Fibroblast of skin of left biceps (primary cell): ENCODE measurements around the gene C6orf136.
A peak's percentile ranks its signal among the peaks of the same experiment; 100 is the strongest.

ENCODE experiments used
- DNase-seq, 2 experiments: peaks; one replicate each; pipeline ENCODE4 v3.0.0-alpha.2; 2013; ENCODE audit warnings: low read depth in 2 of 2

The C6orf136 gene

DNA sequence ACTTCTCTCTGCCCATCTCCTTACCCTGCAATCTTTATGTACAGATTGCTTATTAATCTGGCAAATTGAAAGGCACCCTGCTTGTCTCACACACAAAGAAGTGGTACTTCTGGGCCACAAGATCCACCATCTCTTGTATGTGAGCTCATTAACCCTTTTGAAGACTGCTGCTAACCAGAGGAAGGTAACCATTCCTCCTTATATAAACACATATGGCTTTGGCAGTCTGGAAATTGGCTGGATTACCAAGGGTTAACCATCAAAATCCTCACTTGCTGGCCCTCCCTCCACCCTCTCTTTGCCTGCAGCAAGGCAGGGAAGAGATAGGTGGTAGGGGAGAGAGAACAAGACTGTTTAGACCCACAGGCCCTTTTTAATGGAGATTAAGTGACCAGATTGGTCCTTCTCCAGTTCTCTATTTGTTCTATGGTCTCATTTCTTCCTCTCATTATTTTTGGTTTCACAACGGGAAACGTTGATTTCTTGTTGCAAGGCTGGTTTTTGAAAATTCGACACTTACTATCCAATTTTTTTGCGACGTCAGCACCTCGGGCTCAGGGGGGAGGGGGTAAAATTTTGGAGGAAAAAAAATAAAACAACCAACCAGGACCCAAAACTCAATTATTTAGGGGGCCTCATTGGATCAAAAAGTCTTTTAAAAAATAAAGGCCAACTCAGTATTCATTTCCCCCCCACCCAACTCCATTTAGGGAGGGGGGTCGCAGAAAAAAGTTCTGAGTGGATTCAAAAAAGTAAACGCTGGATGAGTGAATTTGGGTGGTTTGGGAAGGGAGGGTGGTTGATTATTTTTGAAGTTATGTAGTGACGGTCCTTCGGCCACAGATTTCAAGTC lies 30.7 kb upstream of the C6orf136 start:
- DNase-seq, result no peak

DNA sequence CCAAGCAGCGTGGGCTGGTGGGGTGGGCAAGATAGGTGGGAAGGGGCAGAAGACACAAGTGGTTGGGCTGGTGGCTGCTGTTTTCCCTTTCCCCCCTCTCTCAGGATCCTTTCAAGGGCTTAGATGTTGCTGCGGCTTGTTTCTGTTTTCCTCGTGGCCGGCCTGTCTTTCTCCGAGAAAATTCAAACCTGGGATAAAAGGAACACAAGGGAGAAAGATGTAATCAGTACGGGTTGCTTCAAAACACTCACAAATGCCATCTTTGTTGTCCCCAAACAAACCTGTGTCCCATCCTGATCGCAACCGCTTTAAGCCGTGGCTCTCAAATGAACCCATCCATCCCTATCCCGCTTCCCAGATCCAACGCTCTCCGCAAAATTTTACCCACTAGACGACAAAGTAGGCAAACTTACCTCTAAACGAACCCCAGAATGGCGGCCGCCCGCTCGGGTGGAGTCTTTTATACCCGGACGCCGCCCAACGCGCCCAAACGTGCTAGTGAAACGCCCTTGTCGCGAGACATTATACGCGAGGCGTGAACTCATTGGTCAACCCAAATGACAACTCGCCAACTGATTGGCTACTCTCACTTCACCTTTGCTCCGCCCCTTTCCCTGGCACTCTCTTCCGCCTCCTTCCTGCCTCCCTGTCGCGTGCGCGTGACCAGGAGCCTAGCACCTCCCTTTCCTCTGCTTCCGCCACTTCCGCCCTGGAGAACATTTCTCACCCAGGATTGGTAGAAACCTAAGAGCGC lies 29.9 kb upstream of the C6orf136 start, which contains the start of gene PPP1R10:
PPP1R10 (minus strand) TSS at position 433 of the 754 bp plus-strand sequence. CDS start 7,299 bp downstream, outside the sequence.
- peak; percentile 100 for DNase-seq

DNA sequence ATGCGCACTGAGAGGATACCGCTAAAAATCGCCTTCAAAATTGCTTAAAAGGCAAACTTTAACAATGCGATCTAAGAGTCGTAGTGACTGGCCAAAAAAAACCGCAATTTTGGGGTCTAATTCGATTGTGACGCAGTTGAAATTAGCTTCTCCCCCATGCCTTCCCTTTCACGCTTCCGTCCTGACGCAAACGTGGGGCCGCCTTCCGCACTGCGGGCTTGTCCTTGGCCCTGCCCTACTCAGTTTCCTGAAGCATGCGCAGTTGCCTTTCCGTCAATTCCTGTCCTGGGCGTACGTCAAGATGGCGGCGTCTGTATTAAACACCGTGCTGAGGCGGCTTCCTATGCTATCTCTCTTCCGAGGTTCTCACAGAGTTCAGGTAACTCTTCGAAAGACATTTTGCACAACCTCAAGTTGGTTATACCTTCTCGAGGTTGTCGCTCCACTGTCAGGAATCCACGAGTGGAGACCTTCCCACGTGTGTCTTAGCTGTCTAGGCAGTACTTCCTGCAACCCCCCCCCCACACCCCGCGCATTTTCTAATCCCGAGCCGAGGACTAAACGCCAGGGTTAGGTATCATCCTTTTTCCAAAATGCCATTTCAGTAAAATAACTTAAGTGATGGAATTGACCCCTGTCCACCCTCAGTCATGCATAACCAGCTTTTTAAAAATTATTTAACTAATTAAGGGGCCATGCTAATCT lies 29.2 kb upstream of the C6orf136 start, which contains the start of gene MRPS18B:
MRPS18B (plus strand) TSS at position 276 of the 705 bp plus-strand sequence; CDS start at position 302, 26 bp downstream.
- peak; percentile 94 to 95 for DNase-seq

DNA sequence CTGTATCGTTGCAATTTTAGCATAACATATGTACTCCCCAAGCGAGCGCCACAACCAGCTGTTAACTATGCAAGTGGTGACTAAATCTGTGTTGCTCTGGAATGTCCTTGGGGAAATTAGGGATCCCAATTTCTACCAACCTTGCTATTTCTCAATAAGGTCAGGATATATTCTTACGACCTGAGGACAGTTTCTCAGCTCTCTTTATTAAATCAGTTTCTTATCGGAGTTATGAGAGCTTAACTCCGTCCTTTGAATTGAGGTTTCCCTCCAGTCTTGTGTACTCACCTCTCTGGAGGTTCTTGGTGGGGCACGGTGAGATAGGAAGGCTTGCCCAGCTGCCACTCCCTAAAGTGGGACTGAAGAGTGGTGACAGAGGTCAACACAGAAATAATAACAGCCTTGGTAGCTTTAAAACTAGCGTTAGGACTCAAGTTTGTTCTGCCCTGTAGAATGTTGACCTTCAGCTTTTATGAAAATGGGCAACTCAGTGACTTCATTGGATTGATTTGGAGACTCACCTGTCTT lies 28.6 kb upstream of the C6orf136 start:
- DNase-seq, result no peak

DNA sequence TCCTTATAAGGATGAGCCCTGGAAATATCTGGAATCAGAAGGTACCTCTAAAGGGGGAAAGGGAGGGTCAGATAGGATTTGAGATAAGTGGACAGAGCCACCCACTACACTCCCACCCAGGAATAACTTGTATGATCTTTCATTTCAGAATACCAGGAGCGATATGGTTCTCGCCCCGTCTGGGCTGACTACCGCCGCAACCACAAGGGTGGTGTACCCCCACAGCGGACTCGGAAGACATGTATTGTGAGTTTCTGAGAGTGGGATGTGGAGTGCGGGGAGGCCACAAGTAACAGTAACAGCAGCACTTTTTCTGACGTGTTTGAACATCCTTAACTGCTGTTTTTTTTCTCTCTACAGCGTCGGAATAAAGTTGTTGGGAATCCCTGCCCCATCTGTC lies 27.4 kb upstream of the C6orf136 start:
- DNase-seq, result no peak

DNA sequence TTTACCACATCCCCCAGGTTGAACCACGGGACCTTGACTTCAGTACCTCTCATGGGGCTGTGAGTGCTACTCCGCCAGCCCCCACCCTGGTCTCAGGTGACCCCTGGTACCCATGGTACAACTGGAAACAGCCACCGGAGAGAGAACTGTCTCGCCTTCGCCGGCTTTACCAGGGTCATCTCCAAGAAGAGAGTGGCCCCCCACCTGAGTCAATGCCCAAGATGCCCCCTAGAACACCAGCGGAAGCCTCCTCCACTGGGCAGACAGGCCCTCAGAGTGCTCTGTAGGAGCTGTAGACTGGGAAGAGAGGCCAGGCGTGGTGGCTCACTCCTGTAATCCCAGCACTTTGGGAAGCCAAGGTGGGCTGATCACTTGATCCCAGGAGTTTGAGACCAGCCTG lies 21.4 kb upstream of the C6orf136 start:
- DNase-seq, result no peak

DNA sequence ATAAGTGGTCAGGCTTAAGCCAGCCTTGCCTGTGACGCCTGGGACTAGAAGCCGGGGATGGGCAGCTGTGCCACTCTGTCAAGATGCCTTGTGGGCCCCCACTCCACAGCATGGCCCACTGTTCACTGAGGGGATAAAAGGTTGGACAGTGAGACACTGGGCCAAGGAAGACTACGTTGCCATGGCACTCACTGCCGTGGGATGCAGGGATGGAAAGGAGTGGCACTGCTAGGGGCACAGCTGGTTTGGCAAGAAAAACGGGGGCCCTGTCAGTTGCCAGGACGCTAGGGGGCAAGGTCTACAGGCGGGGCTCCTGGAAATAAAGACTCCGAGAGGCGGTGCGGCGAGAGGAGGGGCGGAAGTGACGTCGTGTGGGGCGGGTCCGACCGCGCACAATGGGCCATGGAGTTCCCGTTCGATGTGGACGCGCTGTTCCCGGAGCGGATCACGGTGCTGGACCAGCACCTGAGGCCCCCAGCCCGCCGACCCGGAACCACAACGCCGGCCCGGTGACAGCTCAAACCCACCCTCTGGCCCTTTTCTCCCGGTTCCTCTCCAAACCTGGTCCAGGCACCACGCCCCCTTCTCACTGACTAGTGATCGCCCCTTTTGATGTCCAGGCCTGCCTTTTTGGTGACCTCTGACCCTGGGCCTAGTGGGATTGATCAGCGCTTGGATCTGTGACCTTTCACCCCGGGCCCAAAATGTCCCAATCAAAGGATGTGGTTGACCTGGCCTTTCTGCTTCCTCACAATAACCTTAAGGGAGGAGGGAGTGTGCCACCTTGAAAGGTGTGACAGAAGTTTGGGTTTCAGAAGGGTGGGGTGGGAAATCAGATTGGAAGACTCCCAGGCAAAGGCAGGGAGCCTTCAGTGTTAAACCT lies 20.2 kb upstream of the C6orf136 start, which contains the start of gene ATAT1:
ATAT1 (plus strand) TSS at position 391 of the 883 bp plus-strand sequence.
- peak in 1 of 2 experiments; percentile 42 for DNase-seq

DNA sequence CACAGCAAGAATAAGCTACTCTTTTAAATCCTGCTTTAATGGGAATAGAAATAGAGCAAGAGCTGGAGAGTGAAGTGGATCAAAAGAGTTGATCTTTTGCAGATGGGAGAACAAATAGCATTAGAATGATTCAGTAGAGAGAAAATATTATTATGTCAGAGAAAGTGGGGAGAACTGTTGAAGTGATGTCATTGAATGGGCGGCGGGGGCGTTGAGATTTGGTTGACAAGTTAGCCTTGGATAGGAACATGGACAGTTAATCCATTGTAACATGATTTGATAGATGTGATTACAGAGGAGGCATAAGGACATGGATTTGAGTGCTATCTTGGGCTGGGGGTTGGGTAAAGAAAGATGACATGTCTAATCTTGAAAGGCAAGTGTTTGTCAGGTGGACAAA lies 11.1 kb upstream of the C6orf136 start:
- no peak for DNase-seq

DNA sequence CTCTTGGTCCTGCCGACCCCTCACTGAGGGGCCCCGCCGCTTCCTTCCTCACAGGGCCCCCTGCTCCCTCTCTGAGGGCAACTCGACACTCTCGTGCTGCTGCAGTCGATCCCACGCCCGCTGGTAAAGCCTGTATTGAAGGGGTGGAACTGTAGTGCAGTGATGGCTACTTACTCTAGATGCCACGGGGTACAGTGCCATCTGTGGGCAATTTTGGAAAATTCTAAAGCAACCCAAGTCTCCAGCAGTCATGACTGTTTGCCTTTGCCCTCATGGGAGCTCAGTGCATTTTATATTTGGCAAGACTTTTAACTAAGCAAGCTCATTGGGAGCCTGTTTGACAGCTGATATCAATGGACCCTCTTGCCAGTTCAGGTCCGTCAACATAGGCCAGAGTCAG lies 6.5 kb upstream of the C6orf136 start:
- DNase-seq, result no peak

DNA sequence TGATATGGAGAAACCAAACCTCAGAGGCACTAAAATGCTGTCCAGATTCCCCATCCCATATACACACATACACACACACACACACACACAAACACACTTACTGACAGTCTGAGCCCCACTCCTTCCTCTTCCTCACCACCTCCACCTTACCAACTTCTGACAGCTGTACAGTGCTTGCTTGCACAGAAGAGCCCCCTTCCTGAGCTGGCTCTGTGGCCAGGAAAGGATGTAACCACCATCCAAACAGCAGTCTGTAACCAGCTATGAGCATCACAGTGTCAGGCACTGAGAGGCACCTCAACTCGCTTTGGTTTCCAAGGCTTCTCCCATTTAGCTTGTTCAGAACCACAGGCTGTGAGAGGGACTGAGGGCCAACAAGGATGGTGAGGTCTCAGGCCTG lies 5.9 kb upstream of the C6orf136 start:
- no peak for DNase-seq

DNA sequence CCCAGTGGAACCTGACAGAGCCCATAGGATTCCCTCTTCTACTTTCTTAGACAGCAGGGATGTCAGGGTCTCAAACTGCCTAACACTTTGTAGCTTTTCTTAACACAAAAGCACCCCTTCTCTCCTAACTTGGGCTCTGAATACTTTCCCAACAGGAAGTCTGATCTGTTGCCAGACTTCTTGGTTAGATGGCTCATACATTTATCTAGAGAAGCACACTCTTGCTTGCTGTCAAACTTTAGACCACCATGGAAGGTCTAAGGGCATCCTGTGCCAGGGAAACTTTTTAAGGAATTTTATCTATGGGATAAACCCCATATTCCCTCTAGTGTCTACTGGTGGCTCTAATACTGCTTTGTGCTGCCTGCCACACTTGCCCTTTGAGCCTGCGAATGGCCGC lies 3.3 kb upstream of the C6orf136 start:
- DNase-seq, result no peak

DNA sequence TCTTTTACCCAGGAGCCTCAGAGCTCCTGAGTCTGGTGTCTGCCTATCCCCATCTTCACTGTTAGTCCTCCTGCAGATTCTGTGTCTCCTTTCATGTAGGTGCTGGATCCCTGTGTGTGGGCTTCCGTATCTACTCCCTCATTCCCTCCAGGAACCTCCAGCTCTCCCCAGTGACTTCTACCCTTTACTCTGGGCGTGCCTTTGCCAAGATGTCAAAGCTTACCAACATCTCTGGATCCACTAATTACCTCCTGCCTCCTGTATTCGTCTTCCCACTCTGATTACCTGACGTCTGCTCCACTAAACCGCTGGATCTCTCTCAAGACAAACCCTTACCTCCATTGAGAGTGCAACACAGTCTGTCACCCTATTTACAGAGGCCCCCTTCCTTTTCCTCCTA lies 2.2 kb upstream of the C6orf136 start:
- no peak for DNase-seq

DNA sequence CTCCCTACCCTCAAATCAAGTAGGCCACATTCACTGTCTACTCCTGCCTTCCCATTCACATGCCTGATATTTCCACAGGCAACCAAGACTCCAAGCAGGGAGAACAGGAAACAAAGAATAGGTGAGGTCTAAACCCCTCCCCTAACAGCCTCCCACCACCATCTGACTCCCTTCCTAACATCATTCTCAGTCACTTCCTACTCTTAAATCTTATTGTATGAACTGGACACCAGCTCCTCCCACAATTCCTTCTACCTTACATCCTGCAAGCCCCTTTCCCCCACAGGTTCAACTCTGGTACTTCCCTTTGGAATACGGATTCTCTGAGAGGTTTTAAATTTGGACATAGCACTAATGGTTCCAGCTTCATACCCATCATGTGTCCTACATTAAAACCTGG lies 944 bp upstream of the C6orf136 start:
- no peak for DNase-seq

DNA sequence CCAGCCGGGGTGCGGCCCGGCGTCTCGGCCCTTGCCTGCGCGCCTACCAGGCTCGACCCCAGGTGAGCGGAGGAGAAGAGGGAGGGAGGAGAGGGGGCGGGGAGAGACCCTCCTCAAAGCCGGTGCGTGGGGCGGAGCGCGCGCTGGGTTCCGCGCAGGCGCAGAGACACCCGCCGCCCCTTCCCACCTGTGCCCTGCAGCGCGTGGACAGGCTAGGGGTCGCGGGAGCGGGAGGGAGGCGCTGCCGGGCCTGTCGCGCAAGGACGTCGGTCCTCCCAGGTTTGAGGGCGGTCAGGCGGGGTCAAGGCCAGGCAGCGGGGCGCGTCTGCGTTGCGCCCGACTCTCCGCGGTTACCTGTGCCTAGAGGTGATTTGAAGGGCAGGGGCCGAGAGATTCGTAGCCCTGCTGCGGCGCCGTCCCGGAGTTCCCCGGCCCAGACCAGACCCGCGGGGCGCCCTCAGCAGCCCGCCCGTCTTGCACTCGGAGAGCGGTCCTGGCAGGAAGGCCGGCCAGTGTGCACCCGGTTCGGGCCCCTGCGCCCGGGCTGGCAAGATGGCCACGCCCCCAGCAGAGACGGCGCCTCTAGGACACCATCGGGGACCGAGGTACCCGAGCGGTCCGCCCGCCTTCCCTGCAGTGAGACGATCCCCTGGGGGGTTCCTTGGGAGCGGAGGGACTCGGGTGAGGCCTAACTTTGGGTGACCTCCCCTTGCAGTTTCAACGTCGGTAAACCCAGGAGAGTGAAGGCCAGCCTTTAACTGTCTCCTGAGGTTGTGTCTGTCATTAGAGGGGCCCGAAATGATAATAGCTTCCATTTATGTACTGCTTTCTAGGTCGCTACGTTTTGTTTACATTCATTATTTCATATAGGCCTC lies 546 bp downstream of the C6orf136 start:
- no peak for DNase-seq

DNA sequence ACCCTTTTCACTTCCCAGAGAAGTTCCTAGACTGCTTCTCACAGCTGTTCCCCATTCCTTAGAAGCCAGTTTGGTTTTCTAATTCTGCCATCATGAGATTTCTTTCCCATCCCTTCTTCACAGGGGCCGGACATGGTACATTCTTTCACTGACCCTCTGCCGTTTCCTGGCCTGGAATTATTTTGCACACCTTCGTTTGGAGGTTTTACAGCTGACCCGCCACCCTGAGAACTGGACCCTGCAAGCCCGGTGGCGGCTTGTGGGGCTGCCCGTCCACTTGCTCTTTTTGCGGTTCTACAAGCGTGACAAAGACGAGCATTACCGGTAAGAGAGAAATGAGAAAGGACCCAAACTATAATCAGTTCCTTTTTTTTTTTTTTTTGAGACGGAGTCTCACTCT lies 4.2 kb downstream of the C6orf136 start:
- no peak for DNase-seq

DNA sequence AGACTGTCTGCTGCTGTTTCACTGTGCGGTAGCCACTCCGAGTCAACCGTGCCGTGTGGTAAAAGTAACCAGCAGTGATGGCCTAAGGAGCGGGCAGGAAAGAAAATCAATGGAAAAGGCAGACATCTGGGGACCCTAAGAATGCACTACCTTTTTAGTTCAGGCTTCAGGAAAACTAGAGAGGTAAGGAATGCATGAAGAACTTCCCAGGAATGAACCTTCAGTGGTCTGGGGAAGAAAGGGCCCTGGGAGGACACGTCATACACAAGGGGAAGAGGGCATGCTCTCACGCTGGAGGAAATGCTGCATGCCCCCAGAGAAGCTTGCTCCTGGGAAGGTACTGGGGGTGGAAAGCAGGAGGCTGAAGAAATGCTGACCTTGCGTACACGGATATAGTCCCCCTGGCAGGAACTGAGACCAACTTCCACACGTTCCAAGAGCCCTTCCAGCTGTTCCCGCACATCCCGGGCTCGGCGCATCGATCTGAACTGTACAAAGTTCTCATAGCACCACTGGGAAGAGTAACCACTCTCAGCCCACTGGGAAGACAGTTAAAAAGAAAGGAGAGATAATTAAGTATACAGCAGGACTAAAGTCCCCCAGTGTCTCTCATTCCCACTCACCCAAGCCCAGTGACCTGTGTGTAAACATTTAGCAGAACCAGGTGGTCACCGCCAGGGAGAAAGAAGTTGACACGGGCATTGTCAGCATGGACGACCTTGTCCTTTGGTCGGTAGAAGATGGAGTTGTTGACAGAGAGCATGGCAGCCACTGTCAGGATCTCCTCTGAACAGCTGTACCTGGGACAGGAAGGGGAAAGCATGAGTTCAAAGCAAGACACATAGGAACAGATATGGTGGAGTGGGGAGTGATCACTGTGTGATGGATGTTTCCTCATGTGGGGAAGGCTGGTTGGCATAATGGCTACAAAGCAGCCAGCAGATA lies 8.1 kb downstream of the C6orf136 start:
- DNase-seq, result no peak

DNA sequence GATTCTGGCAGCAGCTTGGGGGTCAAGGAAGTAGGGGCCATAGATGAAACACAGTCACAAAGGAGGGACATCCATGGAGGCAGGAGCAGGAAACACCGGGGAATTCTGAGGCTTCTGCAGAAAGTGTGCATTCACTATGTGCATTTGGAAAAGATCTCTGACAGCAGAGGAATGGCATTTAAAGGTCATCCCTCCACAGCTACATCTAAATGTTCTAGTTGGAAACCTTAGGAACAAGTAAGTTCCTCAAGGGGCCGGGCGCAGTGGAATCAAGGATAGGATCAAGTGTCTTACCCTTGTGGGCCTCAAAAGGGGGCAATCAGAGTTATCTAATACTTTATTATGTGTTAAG lies 8.8 kb downstream of the C6orf136 start:
- no peak for DNase-seq

DNA sequence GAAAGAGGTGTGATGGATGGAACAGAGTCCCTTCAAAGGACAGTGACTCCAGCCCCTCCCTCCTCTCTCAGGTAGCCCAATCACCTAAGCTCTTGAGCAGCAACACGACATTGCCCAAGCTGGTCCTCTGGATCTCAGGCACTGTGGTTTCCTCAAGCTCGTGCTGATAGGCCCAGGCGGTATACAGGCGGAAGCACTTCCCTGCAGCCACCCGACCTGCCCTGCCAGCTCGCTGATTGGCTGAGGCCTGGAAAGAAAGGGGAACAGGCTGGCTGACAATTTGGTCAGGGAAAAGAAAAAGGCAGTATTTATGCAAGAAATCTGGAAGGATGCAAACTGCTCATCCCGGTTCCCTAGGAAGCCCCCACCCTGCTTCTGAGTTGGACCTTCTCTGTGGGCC lies 9.6 kb downstream of the C6orf136 start:
- no peak for DNase-seq

DNA sequence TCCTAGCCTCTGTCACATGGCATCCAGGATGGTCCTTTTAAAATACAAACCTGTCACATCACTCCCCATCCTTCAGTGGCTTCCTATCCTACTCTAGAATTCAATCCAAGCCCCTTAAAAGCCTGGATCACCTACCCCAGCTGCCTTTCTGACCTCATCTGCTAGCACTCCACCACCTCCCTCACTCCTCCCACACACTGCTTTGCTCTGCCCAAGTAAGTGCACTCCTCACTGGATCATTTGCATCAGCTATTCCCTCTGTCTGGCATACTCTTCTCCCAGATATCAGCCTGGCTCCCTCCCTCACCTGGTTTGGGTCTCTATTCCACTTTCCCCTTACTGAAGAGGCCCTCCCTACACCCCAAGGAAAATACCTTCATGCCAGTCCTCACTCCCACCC lies 10.5 kb downstream of the C6orf136 start:
- DNase-seq, result no peak
